H9 (cell line): Measurements from ENCODE around the gene PIBF1. TPM values are rescaled to one million over a fixed set of nuclear protein-coding genes. Genes with fewer than 3 reads are reported as not detected.

ENCODE experiments used
- DNase-seq: peaks from one replicate; pipeline ENCODE4 v3.0.0-alpha.2; 2017
- H2AFZ ChIP-seq: one replicate; pipeline ENCODE4 v1.6.1; 2013; ENCODE audit warnings: mild to moderate bottlenecking, low read length, control low read depth, moderate library complexity
- H2AK5ac ChIP-seq: 2 replicates; pipeline ENCODE4 v1.6.1; 2013; ENCODE audit warnings: low read length, control low read depth, mixed read lengths; ENCODE audit not compliant: insufficient read length
- H2BK120ac ChIP-seq: one replicate; pipeline ENCODE4 v1.6.1; 2013; ENCODE audit warnings: low read depth, mild to moderate bottlenecking, low read length, control low read depth, inconsistent platforms; ENCODE audit not compliant: poor library complexity, severe bottlenecking
- H2BK12ac ChIP-seq: 2 replicates; pipeline ENCODE4 v1.6.1; 2013; ENCODE audit warnings: low read length, control low read depth, mixed read lengths, low read depth; ENCODE audit not compliant: insufficient read length
- H2BK15ac ChIP-seq: 2 replicates; pipeline ENCODE4 v1.6.1; 2013; ENCODE audit warnings: low read depth, low read length, control low read depth
- H2BK20ac ChIP-seq: one replicate; pipeline ENCODE4 v1.6.1; 2013; ENCODE audit warnings: low read depth, mild to moderate bottlenecking, low read length, control low read depth, inconsistent platforms; ENCODE audit not compliant: poor library complexity, severe bottlenecking
- H2BK5ac ChIP-seq: 2 replicates; pipeline ENCODE4 v1.6.1; 2013; ENCODE audit warnings: low read length, control low read depth, mixed read lengths; ENCODE audit not compliant: insufficient read length
- H3K14ac ChIP-seq: 2 replicates; pipeline ENCODE4 v1.6.1; 2013; ENCODE audit warnings: low read length, control low read depth; ENCODE audit not compliant: insufficient read depth
- H3K18ac ChIP-seq: 2 replicates; pipeline ENCODE4 v1.6.1; 2013; ENCODE audit warnings: low read depth, mild to moderate bottlenecking, mixed read lengths, low read length, control low read depth; ENCODE audit not compliant: insufficient read length
- H3K23ac ChIP-seq: 2 replicates; pipeline ENCODE4 v1.6.1; 2013; ENCODE audit warnings: low read length, control low read depth, mixed read lengths, low read depth; ENCODE audit not compliant: insufficient read length
- H3K23me2 ChIP-seq: 2 replicates; pipeline ENCODE4 v1.6.1; 2013; ENCODE audit warnings: low read depth, mild to moderate bottlenecking, mixed read lengths, low read length, control low read depth; ENCODE audit not compliant: insufficient read length, poor library complexity, severe bottlenecking
- H3K27ac ChIP-seq: 2 replicates; pipeline ENCODE4 v1.5.1; 2013; ENCODE audit warnings: low read length, control low read depth, mixed read lengths, low read depth; ENCODE audit not compliant: insufficient read length
- H3K27me3 ChIP-seq: 2 replicates; pipeline ENCODE4 v1.6.1; 2013; ENCODE audit warnings: low read length, control low read depth, inconsistent platforms; ENCODE audit not compliant: insufficient read depth
- H3K4ac ChIP-seq: 2 replicates; pipeline ENCODE4 v1.6.1; 2013; ENCODE audit warnings: low read depth, mild to moderate bottlenecking, control low read depth, inconsistent platforms, low read length, moderate library complexity
- H3K4me1 ChIP-seq: 2 replicates; pipeline ENCODE4 v1.6.1; 2013; ENCODE audit warnings: low read length, control low read depth, inconsistent platforms; ENCODE audit not compliant: insufficient read depth
- H3K4me2 ChIP-seq: 2 replicates; pipeline ENCODE4 v1.6.1; 2013; ENCODE audit warnings: low read length, control low read depth, mixed read lengths; ENCODE audit not compliant: insufficient read length, insufficient read depth
- H3K56ac ChIP-seq: 2 replicates; pipeline ENCODE4 v1.6.1; 2013; ENCODE audit warnings: low read depth, mild to moderate bottlenecking, mixed read lengths, low read length, control low read depth; ENCODE audit not compliant: insufficient read length
- H3K79me1 ChIP-seq: 2 replicates; pipeline ENCODE4 v1.6.1; 2013; ENCODE audit warnings: low read depth, mild to moderate bottlenecking, moderate library complexity, low read length, control low read depth, inconsistent platforms; ENCODE audit not compliant: insufficient read depth, poor library complexity, severe bottlenecking
- H3K79me2 ChIP-seq: 2 replicates; pipeline ENCODE4 v1.6.1; 2013; ENCODE audit warnings: low read length, control low read depth, inconsistent platforms; ENCODE audit not compliant: insufficient read depth
- H3K9ac ChIP-seq: 2 replicates; pipeline ENCODE4 v1.6.1; 2013; ENCODE audit warnings: low read length, control low read depth, mixed read lengths; ENCODE audit not compliant: insufficient read length; ENCODE audit errors: extremely low read depth
- H3K9me3 ChIP-seq: one replicate; pipeline ENCODE4 v1.6.1; 2013; ENCODE audit warnings: low read depth, low read length, inconsistent platforms; ENCODE audit not compliant: control insufficient read depth
- H3T11ph ChIP-seq: one replicate; pipeline ENCODE4 v1.6.1; 2013; ENCODE audit warnings: mild to moderate bottlenecking, low read length, control low read depth, inconsistent platforms
- H4K20me1 ChIP-seq: one replicate; pipeline ENCODE4 v1.6.1; 2013; ENCODE audit not compliant: control insufficient read depth, insufficient read length, insufficient read depth
- H4K5ac ChIP-seq: 2 replicates; pipeline ENCODE4 v1.6.1; 2013; ENCODE audit warnings: low read depth, mild to moderate bottlenecking, mixed read lengths, low read length, control low read depth; ENCODE audit not compliant: insufficient read length
- H4K8ac ChIP-seq: replicated peaks from 2 replicates; pipeline ENCODE4 v1.6.1; 2013; ENCODE audit warnings: low read length, control low read depth, mixed read lengths, low read depth; ENCODE audit not compliant: insufficient read length
- H4K91ac ChIP-seq: 2 replicates; pipeline ENCODE4 v1.6.1; 2013; ENCODE audit warnings: low read depth, mild to moderate bottlenecking, moderate library complexity, mixed read lengths, low read length, control low read depth; ENCODE audit not compliant: insufficient read length
- H3K27ac Mint-ChIP-seq, 3 experiments: 2 replicates in 2 of 3; 3 replicates in 1 of 3; pipeline ENCODE4 v1.8.0; 2020 to 2021; ENCODE audit warnings: mixed read lengths in 3 of 3, mild to moderate bottlenecking in 1 of 3, moderate library complexity in 1 of 3
- H3K27me3 Mint-ChIP-seq: 2 replicates; pipeline ENCODE4 v1.8.0; 2021; ENCODE audit warnings: low read depth, mild to moderate bottlenecking, moderate library complexity, mixed read lengths
- H3K36me3 Mint-ChIP-seq, 3 experiments: 2 replicates in 2 of 3; 3 replicates in 1 of 3; pipeline ENCODE4 v1.8.0; 2020 to 2021; ENCODE audit warnings: low read depth in 3 of 3, mixed read lengths in 3 of 3; ENCODE audit not compliant: insufficient read depth in 1 of 3
- H3K4me1 Mint-ChIP-seq, 2 experiments: 2 replicates each; pipeline ENCODE4 v1.8.0; 2020; ENCODE audit warnings: mixed read lengths in 2 of 2
- H3K4me3 Mint-ChIP-seq, 2 experiments: 2 replicates in 1 of 2; 3 replicates in 1 of 2; pipeline ENCODE4 v1.8.0; 2020 to 2021; ENCODE audit warnings: mild to moderate bottlenecking in 2 of 2, mixed read lengths in 2 of 2, moderate library complexity in 1 of 2
- H3K9me3 Mint-ChIP-seq, 2 experiments: 2 replicates in 1 of 2; 3 replicates in 1 of 2; pipeline ENCODE4 v1.8.0; 2020; ENCODE audit warnings: mild to moderate bottlenecking in 2 of 2, mixed read lengths in 2 of 2, moderate library complexity in 1 of 2
- WGBS: extraction: QIAGEN DNeasy Blood & Tissue Kit; methylation state at CpG from one replicate; pipeline ENCODE4 v1.1.7; 2013; ENCODE audit warnings: missing lambda C conversion rate, low lambda C conversion rate, mixed read lengths; ENCODE audit not compliant: insufficient read length; ENCODE audit errors: extremely low coverage; 5-methylcytosine and 5-hydroxymethylcytosine counted together
- total RNA-seq: library from RNA; stranded (reverse); gene quantifications from 2 replicates; pipeline ENCODE4 v1.2.1, GENCODE V29; 2021
- TF ChIP-seq, protein P1 (sequence below): fragments of 200-600 bp; sonication (generic); conservative IDR thresholded peaks from 3 replicates; pipeline ENCODE4 v1.8.0; 2021; ENCODE audit warnings: antibody characterized with exemption, mild to moderate bottlenecking

PIBF1 gene
- total RNA-seq, 1 experiment from 2014 or later = 12.7 TPM

DNA sequence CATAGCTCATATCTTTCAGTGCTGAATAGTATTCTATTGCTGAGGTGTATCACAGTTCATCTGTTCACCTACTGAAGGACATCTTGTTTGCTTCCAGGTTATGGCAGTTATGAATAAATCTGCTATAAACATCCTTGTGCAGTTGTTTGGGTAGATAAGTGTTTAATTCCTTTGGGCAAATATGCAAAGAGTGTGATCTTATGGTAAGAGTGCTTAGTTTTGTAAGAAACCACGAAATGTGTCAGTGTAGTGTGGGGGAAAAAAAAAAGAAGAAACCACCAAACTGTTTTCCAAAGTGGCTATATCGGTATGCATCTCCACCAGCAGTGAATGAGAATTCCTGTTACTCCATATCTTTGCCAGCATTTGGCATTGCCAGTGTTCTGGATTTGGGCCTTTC lies 93.3 kb downstream of the PIBF1 start:
- Histone ChIP-seq H3K56ac (no peak overlapping the region), H2BK120ac (no peak overlapping the region), H4K91ac (no peak overlapping the region), H4K8ac (no peak overlapping the region), H2BK20ac (no peak overlapping the region), H3K9ac (no peak overlapping the region), H3K27ac (no peak overlapping the region), H3T11ph (no peak overlapping the region), H3K79me1 (no peaks in the 10 kb centered on the region), H2BK5ac (no peak overlapping the region), H2AFZ (no peak overlapping the region), H3K23ac (no peak overlapping the region), H2BK12ac (no peak overlapping the region), H3K14ac (no peak overlapping the region), H3K9me3 (no peaks in the 10 kb centered on the region), H4K5ac (no peak overlapping the region), H3K27me3 (no peaks in the 10 kb centered on the region), H3K79me2 (no peaks in the 10 kb centered on the region), H3K18ac (no peak overlapping the region), H2AK5ac (no peak overlapping the region), H4K20me1 (no peaks in the 10 kb centered on the region), H3K4ac (no peak overlapping the region), H3K4me2 (no peak overlapping the region), H2BK15ac (no peak overlapping the region), H3K4me1 (no peaks in the 10 kb centered on the region), H3K23me2 (no peaks in the 10 kb centered on the region)
- Mint-ChIP-seq H3K36me3 (peaks cover 0 to 4% (median 1%) of the 10 kb centered on the region in 3 experiments; a peak in 2 of 7 replicates), H3K27me3 (no peaks in the 10 kb centered on the region), H3K4me1 (peaks cover 3 to 4% of the 10 kb centered on the region in 2 experiments; a peak in 1 of 4 replicates), H3K27ac (no peak overlapping the region), H3K4me3 (no peak overlapping the region), H3K9me3 (no peaks in the 10 kb centered on the region; a peak in 1 of 5 replicates)
- DNase-seq = no peak
- WGBS = no CpG with 5 or more reads among the region's 2 CpGs
- TF ChIP-seq, protein P1, sequence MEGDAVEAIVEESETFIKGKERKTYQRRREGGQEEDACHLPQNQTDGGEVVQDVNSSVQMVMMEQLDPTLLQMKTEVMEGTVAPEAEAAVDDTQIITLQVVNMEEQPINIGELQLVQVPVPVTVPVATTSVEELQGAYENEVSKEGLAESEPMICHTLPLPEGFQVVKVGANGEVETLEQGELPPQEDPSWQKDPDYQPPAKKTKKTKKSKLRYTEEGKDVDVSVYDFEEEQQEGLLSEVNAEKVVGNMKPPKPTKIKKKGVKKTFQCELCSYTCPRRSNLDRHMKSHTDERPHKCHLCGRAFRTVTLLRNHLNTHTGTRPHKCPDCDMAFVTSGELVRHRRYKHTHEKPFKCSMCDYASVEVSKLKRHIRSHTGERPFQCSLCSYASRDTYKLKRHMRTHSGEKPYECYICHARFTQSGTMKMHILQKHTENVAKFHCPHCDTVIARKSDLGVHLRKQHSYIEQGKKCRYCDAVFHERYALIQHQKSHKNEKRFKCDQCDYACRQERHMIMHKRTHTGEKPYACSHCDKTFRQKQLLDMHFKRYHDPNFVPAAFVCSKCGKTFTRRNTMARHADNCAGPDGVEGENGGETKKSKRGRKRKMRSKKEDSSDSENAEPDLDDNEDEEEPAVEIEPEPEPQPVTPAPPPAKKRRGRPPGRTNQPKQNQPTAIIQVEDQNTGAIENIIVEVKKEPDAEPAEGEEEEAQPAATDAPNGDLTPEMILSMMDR = no peak
